HCT116 (cell line): ENCODE measurements around the gene POM121L12. TPM values are rescaled to one million over a fixed set of nuclear protein-coding genes. Genes with fewer than 3 reads are reported as not detected.

Experiments used
- ATAC-seq: fragments of 200-7000 bp; cut with Tn5 transposase; 2 replicates; pipeline ENCODE4 v1.9.1; 2020; ENCODE audit warnings: mild to moderate bottlenecking, moderate library complexity
- BruUV-seq: library from RNA; stranded (reverse); fragments of 400-500 nt; replicated peaks from 2 replicates; lab custom pipeline; 2021; lab: Mats Ljungman, UMichigan
- CTCF ChIA-PET: fragments of 300-600 bp; sonication (Branson Sonifier 250); formaldehyde crosslinking; loops from one replicate; lab custom pipeline; 2021; ENCODE audit warnings: antibody characterized with exemption; lab: Charles Lee
- POLR2A ChIA-PET: fragments of 300-600, 350-600 bp; sonication (Branson Sonifier 250); formaldehyde crosslinking; loops from one replicate; lab custom pipeline; 2021; ENCODE audit warnings: antibody characterized with exemption; lab: Charles Lee
- RAD21 ChIA-PET, 2 experiments: fragments of 300-600 bp; sonication (Branson Sonifier 250); formaldehyde crosslinking; loops; one replicate each; lab custom pipeline; 2023; ENCODE audit warnings: low total read pairs in 2 of 2; ENCODE audit not compliant: uncharacterized antibody in 2 of 2, unreplicated experiment in 2 of 2, low non-redundant PET in 1 of 2; lab: Charles Lee
- DNase-seq: peaks from one replicate; pipeline ENCODE4 v3.0.0-alpha.2; 2010; ENCODE audit warnings: low read depth, low spot score
- H2AFZ ChIP-seq: fragments of 200-600 bp; shearing (Covaris generic), sonication (generic); 2 replicates; pipeline ENCODE4 v1.6.1; 2017; ENCODE audit warnings: low read depth, mixed run types, mixed read lengths, antibody characterized with exemption, low read length; ENCODE audit not compliant: poor library complexity, severe bottlenecking
- H3K27ac ChIP-seq: 2 replicates; pipeline ENCODE4 v1.5.1; 2012; ENCODE audit warnings: low read depth, low read length
- H3K27me3 ChIP-seq: fragments of 200-600 bp; sonication (generic); 2 replicates; pipeline ENCODE4 v1.6.1; 2016; ENCODE audit warnings: mixed run types, low read length, mixed read lengths; ENCODE audit not compliant: insufficient read depth
- H3K36me3 ChIP-seq, 2 experiments: fragments of 200-500 bp in 1 of 2; fragments of 200-600 bp in 1 of 2; sonication (Bioruptor generic) in 1 of 2; sonication (generic) in 1 of 2; 2 replicates each; pipeline versions ENCODE4 v1.5.1 to v1.6.1; 2014 to 2016; ENCODE audit warnings: low read length in 2 of 2, inconsistent platforms in 1 of 2, mixed read lengths in 1 of 2, mixed run types in 1 of 2; ENCODE audit not compliant: insufficient read depth in 2 of 2, control insufficient read depth in 1 of 2
- H3K4me1 ChIP-seq, 2 experiments: fragments of 200-600 bp in 1 of 2; sonication (generic) in 1 of 2; 2 replicates each; pipeline versions ENCODE4 v1.5.1 to v1.6.1; 2012 to 2017; ENCODE audit warnings: low read length in 2 of 2, inconsistent platforms in 1 of 2, mild to moderate bottlenecking in 1 of 2, mixed read lengths in 1 of 2, mixed run types in 1 of 2, moderate library complexity in 1 of 2; ENCODE audit not compliant: insufficient read depth in 2 of 2, control insufficient read depth in 1 of 2
- H3K4me2 ChIP-seq: fragments of 200-600 bp; sonication (generic); 2 replicates; pipeline ENCODE4 v1.6.1; 2017; ENCODE audit warnings: mixed run types, low read length, mixed read lengths
- H3K4me3 ChIP-seq, 2 experiments: fragments of 200-600 bp in 1 of 2; sonication (generic) in 1 of 2; replicated peaks in 1 of 2; 2 replicates each; pipeline ENCODE4 v1.5.1; 2011 to 2016; ENCODE audit warnings: low read length in 2 of 2, control low read depth in 1 of 2, low read depth in 1 of 2, mild to moderate bottlenecking in 1 of 2, mixed read lengths in 1 of 2, mixed run types in 1 of 2
- H3K79me2 ChIP-seq: fragments of 200-600 bp; sonication (generic); 2 replicates; pipeline ENCODE4 v1.6.1; 2017; ENCODE audit warnings: mild to moderate bottlenecking, mixed run types, low read length, moderate library complexity, mixed read lengths; ENCODE audit not compliant: insufficient read depth
- H3K9ac ChIP-seq: fragments of 200-600 bp; sonication (generic); 2 replicates; pipeline ENCODE4 v1.6.1; 2016; ENCODE audit warnings: low read length, mixed read lengths
- H3K9me2 ChIP-seq: fragments of 200-600 bp; sonication (generic), shearing (Covaris generic); 2 replicates; pipeline ENCODE4 v1.6.1; 2017; ENCODE audit warnings: mixed run types, mild to moderate bottlenecking, moderate library complexity; ENCODE audit not compliant: insufficient read depth
- H3K9me3 ChIP-seq, 2 experiments: fragments of 200-500 bp in 1 of 2; fragments of 200-600 bp in 1 of 2; sonication (Bioruptor generic) in 1 of 2; sonication (generic) in 1 of 2; 2 replicates each; pipeline ENCODE4 v1.6.1; 2014 to 2017; ENCODE audit warnings: low read length in 2 of 2, mixed read lengths in 2 of 2, inconsistent platforms in 1 of 2, low read depth in 1 of 2, mild to moderate bottlenecking in 1 of 2, mixed run types in 1 of 2, moderate library complexity in 1 of 2; ENCODE audit not compliant: control insufficient read depth in 1 of 2, insufficient read depth in 1 of 2
- H4K20me1 ChIP-seq: fragments of 200-600 bp; sonication (generic), shearing (Covaris generic); 2 replicates; pipeline ENCODE4 v1.6.1; 2017; ENCODE audit warnings: mixed run types, mild to moderate bottlenecking, moderate library complexity; ENCODE audit not compliant: insufficient read depth
- ATF3 ChIP-seq: IDR thresholded peaks from 2 replicates; pipeline ENCODE4 v1.6.1; 2012
- CBX3 ChIP-seq: IDR thresholded peaks from 2 replicates; pipeline ENCODE4 v1.6.1; 2012; ENCODE audit warnings: low read depth
- CEBPB ChIP-seq: IDR thresholded peaks from 2 replicates; pipeline ENCODE4 v1.6.1; 2012; ENCODE audit warnings: low read depth
- CTCF ChIP-seq, 3 experiments: fragments of 200-600 bp in 1 of 3; sonication (generic) in 1 of 3; IDR thresholded peaks in 2 of 3; conservative IDR thresholded peaks in 1 of 3; 2 replicates each; pipeline ENCODE4 v1.5.1; 2012 to 2017; ENCODE audit warnings: low read depth in 2 of 3, low read length in 2 of 3, antibody characterized with exemption in 1 of 3, borderline replicate concordance in 1 of 3, control low read depth in 1 of 3, mild to moderate bottlenecking in 1 of 3, mixed read lengths in 1 of 3, mixed run types in 1 of 3, moderate library complexity in 1 of 3; ENCODE audit not compliant: insufficient read depth in 1 of 3
- EGR1 ChIP-seq: IDR thresholded peaks from 2 replicates; pipeline ENCODE4 v1.6.1; 2012; ENCODE audit warnings: low read depth
- ELF1 ChIP-seq: IDR thresholded peaks from 2 replicates; pipeline ENCODE4 v1.6.1; 2012; ENCODE audit warnings: low read depth, borderline replicate concordance
- EZH2 ChIP-seq: fragments of 200-600 bp; sonication (generic); IDR thresholded peaks from 2 replicates; pipeline ENCODE4 v1.6.1; 2017; ENCODE audit warnings: antibody characterized with exemption, mixed run types
- EZH2phosphoT487 ChIP-seq: fragments of 200-600 bp; IDR thresholded peaks from 2 replicates; pipeline ENCODE4 v1.6.1; 2018; ENCODE audit warnings: antibody characterized with exemption, borderline replicate concordance
- FOSL1 ChIP-seq: IDR thresholded peaks from 2 replicates; pipeline ENCODE4 v1.6.1; 2012; ENCODE audit warnings: low read depth
- MAX ChIP-seq: IDR thresholded peaks from 2 replicates; pipeline ENCODE4 v1.6.1; 2012
- POLR2A ChIP-seq: IDR thresholded peaks from 2 replicates; pipeline ENCODE4 v1.7.0; 2011; ENCODE audit warnings: borderline replicate concordance; ENCODE audit not compliant: insufficient read depth, insufficient read length; ENCODE audit errors: extremely low read depth
- POLR2AphosphoS5 ChIP-seq: IDR thresholded peaks from 2 replicates; pipeline ENCODE4 v1.6.1; 2011; ENCODE audit warnings: mild to moderate bottlenecking, low read depth, low read length, moderate library complexity
- RAD21 ChIP-seq: IDR thresholded peaks from 2 replicates; pipeline ENCODE4 v1.6.1; 2012; ENCODE audit warnings: low read depth, mild to moderate bottlenecking
- REST ChIP-seq: IDR thresholded peaks from 2 replicates; pipeline ENCODE4 v1.6.1; 2012; ENCODE audit warnings: low read depth
- SIN3A ChIP-seq: IDR thresholded peaks from 2 replicates; pipeline ENCODE4 v1.6.1; 2012; ENCODE audit warnings: low read depth
- SP1 ChIP-seq: IDR thresholded peaks from 2 replicates; pipeline ENCODE4 v1.6.1; 2012; ENCODE audit warnings: low read depth
- SRF ChIP-seq: IDR thresholded peaks from 2 replicates; pipeline ENCODE4 v1.6.1; 2012; ENCODE audit warnings: low read depth
- TCF7L2 ChIP-seq: IDR thresholded peaks from 2 replicates; pipeline ENCODE4 v1.7.0; 2011; ENCODE audit warnings: borderline replicate concordance, inconsistent platforms; ENCODE audit not compliant: insufficient read depth, insufficient read length; ENCODE audit errors: extremely low read depth
- ZFX ChIP-seq: fragments of 450-650 bp; IDR thresholded peaks from 2 replicates; pipeline ENCODE4 v1.6.1; 2017
- ZNF274 ChIP-seq: fragments of 200-500 bp; sonication (Bioruptor generic); IDR thresholded peaks from 2 replicates; pipeline ENCODE4 v1.6.1; 2014; ENCODE audit warnings: mild to moderate bottlenecking, low read depth, low read length, inconsistent platforms
- intact Hi-C: fragments of 100-400 bp; cut with micrococcal nuclease; formaldehyde crosslinking; loops from 2 replicates; pipeline ENCODE4 v1.10.0; 2022
- total RNA-seq: library from RNA; stranded (reverse); gene quantifications from one replicate; pipeline ENCODE4 v1.2.1, GENCODE V29; 2021; ENCODE audit not compliant: unreplicated experiment

Gene POM121L12
- total RNA-seq, 1 experiment from 2014 or later: not detected

- H3K9me2 ChIP-seq: no peaks in the 10 kb centered on the region
- no peak overlapping the region for H2AFZ ChIP-seq
- TF ChIP-seq EZH2phosphoT487 (no peak), POLR2A (no peak), POLR2AphosphoS5 (no peak), CEBPB (no peak), SRF (no peak), FOSL1 (no peak), ZNF274 (no peak), RAD21 (no peak), SP1 (no peak), ATF3 (no peak), TCF7L2 (no peak), MAX (no peak), CBX3 (no peak), EZH2 (no peak), SIN3A (no peak), EGR1 (no peak), REST (no peak), CTCF (IDR thresholded peaks at IDR 0.05 in 2 of 3, conservative IDR thresholded peaks at IDR 0.05 in 1 of 3; ENCODE audit: borderline replicate concordance in 1 of 3, insufficient read depth in 1 of 3, low read depth in 2 of 3, low read length in 2 of 3) (no peak), ZFX (no peak), ELF1 (no peak)
- no TSS peak for BruUV-seq
- H4K20me1 ChIP-seq: no peaks in the 10 kb centered on the region
- H3K79me2 ChIP-seq: no peaks in the 10 kb centered on the region
- no peaks in the 10 kb centered on the region for H3K27me3 ChIP-seq
- no peak for ATAC-seq
- no peak for DNase-seq
- RAD21 ChIA-PET: no interaction called here
- H3K4me2 ChIP-seq: no peak overlapping the region
- CTCF ChIA-PET: no interaction called here
- H3K27ac ChIP-seq: no peak overlapping the region
- POLR2A ChIA-PET: no interaction called here
- intact Hi-C loops: no loop called here
- H3K4me1 ChIP-seq: no peaks in the 10 kb centered on the region
- H3K9ac ChIP-seq: no peak overlapping the region
- peaks cover 3 to 13% of the 10 kb centered on the region in 2 experiments; a peak in 2 of 4 replicates for H3K9me3 ChIP-seq
- no peak overlapping the region for H3K4me3 ChIP-seq
- H3K36me3 ChIP-seq: no peaks in the 10 kb centered on the region
These were observed 33.2 kb downstream of the POM121L12 start for GRCh38 chr7:53068673-53069072.
